Activated CD8-positive, alpha-beta memory T cell treated with anti-CD3 and anti-CD28 coated beads, Interleukin-2, amount 50 U/mL, for 48 hours (primary cell): Measurements from ENCODE around the gene ARHGAP32.
"Not testable (repeated sequence)": the region's sequence is repeated elsewhere in the genome, so short reads cannot be mapped to it uniquely, and the experiment has no call there.

Source experiments
- DNase-seq: peaks from one replicate; pipeline ENCODE4 v3.0.0-alpha.2; 2020

Gene ARHGAP32

DNA sequence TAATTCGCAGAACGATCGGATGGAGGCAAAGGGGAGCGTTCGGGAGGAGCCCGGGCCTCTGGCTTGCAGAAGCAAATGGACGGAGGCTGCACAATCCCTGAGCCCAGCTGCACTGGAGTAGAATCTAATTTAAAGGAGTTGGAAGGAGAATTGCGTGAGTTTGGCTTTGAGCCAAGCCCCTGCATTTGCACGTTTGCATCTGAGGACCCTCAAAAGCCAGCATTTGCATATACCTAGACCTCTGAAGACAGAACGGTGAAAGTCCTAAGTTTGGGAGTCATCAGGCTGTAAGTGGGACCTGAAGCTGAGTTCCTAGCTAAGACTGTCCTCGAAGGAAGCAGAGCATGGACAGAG lies 265.0 kb downstream of the ARHGAP32 start:
- no peak for DNase-seq

DNA sequence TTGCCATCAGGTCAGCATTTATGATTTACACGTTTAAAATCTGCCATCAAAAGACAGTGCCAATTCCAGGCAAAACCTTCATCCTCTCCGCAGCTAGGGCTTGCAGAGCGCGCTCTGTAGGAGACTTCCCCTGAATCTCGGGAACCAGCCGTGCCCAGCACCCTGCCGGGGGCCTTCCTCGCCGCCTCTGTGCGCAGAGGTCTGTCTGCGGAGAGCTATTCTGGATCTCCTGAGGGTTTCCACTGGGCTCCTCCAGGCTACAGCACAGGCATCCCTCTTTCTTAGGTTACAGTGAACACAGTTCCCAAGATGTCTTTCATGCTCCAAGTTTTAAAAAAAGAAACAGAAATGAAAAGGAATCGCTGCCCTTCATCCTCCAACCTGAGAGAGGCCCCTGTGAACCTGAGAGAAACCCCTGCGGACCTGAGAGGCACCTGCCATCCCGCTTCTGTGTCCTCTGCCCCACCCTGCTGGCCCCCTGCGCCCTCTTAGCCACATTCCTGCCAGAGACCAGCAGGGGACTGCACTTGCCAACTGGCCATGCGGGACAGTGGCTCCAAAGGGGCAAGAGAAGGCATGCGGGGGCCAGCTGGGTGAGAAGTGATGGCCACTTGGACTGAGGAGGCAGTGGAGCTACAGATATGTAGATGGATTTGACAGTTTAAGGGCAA lies 265.6 kb downstream of the ARHGAP32 start:
- no peak for DNase-seq

DNA sequence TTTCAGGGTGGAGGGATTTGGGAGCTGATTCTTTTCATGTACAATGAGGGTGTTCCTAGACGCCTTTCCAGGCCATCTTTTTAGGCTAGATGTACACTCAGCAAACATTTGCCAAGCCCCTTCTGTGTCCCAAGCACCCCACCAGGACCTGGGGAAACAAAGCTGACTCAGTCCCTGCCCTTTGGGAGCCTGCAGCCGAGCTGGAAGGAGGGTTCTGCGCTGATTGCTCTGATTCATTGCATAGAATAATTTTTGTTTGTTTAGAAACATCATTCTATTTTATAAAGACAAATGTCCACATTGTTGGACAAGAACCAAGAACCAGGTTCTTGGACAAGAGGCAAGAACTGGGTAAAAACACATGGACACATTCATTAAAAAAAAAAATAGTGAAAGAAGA lies 266.1 kb downstream of the ARHGAP32 start:
- DNase-seq, result no peak

DNA sequence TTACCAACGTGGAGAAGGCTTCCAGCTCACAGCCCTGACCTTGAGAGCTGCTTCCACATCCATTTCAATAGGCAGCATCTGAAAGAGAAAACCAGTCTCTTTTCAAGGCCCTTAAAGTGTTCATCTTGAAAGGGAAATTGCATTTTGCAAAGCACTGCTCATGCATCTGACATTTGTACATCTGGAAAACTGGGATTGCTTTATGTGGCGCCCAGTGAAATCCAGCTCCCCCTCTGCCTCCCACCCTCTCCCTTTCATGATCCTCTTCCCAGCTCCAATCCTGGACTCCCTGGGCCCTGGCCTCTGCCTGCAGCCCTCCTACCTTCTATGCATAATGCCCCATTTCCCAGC lies 266.9 kb downstream of the ARHGAP32 start:
- no peak for DNase-seq

DNA sequence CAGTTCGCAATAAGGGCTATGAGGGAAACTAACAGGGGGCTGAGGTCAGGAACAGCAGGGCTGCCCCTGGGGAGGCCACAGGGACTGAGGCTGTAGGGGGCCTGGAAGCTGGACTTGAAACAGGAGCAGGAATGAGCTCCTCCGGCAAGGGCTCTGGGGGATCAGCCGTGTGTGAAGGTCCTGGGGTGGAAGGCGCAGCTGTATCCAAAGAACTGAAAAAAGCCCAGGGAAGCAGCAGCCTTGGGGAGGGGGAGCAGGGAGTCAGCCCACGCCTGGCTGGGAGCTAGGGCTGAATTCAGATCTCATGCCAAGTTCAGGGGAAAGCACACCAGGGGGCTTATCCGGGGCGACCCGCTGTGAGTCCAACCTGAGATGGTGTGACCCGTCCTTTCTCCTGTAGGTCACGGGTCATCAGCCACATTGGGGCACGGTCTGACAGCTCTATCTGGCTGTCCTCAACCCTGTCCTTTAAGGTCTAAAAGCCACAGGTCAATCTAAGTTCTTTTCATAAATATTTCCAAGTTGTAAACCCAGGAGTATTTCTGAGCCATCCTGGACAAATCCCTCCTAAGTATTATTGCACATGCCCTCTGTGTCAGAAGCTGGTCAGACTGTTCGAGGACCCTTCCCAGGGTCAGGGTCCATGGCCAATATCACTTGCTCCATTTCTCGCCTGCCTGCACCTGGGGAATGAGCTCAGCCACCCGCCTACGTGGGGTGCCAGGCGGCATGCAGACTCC lies 267.4 kb downstream of the ARHGAP32 start:
- DNase-seq, result no peak

DNA sequence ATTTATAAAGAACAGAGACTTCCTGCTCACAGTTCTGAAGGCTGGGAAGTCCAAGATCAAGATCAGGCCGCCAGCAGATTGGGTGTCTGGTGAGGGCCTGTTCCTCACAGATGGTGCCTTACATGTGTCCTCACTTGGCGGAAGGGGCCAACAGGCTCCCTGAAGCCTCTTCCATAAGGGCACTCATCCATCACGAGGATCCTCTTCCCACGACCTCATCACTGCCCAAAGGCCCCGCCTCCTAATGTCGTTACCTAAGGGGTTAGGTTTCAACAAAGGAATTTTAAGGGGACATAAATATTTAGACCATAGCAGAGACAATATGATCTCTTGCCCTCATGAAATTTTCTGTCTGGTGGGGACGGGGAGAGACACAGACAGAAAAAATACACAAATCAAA lies 268.0 kb downstream of the ARHGAP32 start:
- DNase-seq, result no peak

DNA sequence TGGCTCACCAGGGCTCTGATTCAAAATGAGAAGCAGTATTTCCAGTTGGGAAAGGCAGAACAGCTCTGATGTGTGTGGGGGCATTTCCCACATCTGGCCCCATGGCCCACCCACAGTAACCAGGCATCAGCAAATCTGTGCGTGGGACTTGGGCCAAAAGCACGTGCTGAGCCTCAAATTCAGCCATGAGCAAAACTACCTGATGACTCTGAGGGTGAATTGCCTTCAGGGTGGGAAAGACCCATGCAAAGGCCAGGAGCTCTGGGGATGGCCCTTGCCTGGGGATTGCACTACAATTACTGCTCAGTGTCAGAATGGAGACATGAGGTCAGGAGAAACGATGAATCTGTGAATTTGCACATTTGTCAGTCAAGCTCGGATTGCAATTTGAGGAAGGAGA lies 270.3 kb downstream of the ARHGAP32 start:
- no peak for DNase-seq

DNA sequence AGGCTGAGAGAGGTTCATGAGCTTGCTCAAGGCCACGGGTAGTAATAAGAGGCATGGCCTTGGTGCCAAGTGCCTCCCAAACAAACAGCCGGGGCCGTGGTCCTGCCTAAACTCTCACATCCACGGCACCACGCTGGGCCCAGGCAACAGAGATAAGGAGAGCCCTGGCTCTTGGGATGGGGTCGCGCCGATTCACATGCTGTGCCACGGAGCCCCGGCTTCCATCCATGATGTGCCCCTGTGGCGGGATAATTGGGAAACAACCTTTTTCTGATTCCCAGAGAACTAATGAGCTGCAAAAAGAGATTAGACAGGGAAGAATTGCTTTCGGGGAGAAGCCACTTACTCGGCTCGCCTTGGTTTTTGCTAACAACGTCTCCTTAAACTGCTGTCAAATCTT lies 271.5 kb downstream of the ARHGAP32 start:
- DNase-seq, result no peak

DNA sequence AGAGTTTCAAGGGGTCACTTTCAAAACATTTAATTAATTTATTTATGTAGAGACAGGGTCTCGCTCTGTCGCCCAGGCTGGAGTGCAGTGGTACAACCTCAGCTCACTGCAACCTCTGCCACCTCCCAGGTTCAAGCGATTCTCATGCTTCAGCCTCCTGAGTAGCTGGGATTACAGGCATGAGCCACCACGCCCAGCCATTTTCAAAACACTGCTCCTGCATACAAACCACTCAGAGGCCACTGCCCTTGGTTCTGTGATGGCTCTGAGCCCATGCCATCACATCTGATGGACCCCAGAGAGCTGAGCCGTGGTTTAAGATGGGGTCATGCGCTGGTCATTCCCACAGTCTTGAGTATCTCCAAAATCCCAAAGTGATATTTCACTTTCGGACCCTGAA lies 272.5 kb downstream of the ARHGAP32 start:
- not testable (repeated sequence) for DNase-seq

DNA sequence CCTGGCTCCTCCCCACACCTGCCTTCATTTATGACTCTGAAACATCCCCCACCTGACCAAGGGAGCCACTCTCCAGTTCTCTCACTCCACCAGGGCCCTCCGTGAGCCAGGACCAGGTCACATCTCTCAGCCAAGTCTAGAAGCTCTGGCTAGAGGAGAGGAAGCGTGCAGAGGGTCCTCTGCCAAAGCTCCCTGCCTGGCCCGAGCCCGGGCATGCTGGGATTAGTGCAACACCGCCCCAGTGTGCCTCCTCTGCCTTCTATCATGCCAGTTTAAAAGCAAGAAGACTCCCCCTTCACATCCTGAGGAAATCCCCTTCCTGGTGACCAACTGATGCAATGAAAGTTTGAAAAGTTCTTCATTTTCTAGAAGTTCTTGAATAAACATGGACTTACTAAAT lies 272.9 kb downstream of the ARHGAP32 start:
- DNase-seq, result no peak

DNA sequence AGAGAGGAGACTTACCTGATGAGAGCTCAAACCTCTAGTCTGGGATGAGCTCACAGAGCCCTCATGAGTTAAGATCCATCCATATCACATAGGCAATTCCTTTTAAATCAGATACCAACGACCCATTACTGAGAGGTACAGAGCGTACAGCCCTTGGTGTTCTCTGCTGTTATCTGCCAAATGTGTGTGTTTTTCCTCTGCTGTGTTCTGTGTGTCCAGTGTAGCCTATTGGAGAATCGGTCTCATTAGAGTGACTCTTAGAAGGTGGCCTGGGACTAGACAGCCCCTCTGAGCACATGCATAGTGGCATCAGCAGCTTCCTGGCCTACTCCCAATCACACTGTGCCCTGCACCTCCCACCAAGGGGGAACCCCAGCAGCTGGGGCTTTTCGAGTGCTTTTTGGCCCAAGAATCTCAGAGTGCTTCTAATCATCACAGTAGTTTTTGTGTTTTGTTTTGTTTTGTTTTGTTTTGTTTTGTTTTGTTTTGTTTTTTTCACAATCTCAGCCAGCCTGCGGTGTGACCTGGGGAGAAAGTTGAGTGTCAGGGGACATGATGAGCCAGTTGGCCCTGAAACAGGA lies 274.9 kb downstream of the ARHGAP32 start:
- no peak for DNase-seq

DNA sequence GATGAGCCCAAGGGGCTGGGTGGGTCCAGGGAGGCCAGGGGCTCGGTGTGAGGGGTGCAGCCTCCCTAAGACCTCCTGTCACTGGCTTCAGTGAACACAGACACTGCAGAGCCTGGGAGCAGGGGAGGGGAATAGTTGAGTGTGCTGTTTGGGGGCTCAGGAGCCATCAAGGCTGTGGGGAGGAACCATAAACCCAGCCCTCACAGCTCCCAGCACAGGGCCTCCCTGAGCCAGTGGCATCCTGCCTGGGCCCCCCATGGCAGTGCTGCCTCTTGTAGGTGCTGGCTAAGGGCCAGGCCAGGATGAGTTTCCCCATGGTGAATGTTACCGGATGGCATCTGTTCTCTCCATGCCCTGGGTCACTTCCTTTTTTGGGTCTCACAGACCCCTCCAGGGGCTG lies 275.4 kb downstream of the ARHGAP32 start:
- DNase-seq, result no peak

DNA sequence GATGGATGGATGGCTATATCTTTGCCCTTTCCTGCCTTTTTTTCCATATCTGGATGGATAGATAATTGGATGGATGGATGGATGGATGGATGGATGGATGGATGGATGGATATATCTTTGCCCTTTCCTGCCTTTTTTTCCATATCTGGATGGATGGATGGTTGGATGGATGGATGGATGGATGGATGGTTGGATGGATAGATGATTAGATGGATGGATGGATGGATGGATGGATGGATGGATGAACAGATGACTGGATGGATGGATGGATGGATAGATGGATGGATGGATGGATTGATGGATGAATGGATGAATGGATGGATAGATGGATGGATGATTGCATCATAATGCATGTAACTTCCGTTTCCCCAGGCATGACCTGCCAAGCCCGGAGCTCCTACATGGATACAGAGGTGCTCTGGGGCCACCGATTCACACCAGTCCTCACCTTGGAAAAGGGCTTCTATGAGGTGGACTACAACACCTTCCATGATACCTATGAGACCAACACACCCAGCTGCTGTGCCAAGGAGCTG lies 276.0 kb downstream of the ARHGAP32 start:
- DNase-seq, result no peak

DNA sequence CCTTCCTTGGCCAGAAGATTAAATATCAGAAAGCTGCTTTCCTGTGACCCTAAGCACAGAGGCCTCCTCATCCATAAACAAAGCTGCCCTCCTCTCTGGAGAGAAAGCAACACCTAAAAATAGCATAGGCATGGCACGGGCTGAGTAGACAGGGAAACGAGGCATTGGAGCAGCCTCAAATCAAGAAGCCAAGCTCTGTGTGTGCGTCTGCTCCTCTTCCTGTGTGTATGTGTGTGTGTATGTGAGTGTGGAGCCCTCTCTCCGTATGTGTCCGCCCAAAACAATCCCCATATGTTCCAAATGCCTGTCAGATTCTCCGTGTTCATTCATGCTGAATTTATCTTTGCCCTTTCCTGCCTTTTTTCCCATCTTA lies 277.0 kb downstream of the ARHGAP32 start:
- no peak for DNase-seq
